Stromal cell of bone marrow (primary cell): ENCODE measurements around the gene MMEL1.
"Not testable (repeated sequence)": the region's sequence is repeated elsewhere in the genome, so short reads cannot be mapped to it uniquely, and the experiment has no call there.

Source experiments
- DNase-seq: peaks from one replicate; pipeline ENCODE4 v3.0.0-alpha.2; 2012; ENCODE audit warnings: low read depth

MMEL1 gene

DNA sequence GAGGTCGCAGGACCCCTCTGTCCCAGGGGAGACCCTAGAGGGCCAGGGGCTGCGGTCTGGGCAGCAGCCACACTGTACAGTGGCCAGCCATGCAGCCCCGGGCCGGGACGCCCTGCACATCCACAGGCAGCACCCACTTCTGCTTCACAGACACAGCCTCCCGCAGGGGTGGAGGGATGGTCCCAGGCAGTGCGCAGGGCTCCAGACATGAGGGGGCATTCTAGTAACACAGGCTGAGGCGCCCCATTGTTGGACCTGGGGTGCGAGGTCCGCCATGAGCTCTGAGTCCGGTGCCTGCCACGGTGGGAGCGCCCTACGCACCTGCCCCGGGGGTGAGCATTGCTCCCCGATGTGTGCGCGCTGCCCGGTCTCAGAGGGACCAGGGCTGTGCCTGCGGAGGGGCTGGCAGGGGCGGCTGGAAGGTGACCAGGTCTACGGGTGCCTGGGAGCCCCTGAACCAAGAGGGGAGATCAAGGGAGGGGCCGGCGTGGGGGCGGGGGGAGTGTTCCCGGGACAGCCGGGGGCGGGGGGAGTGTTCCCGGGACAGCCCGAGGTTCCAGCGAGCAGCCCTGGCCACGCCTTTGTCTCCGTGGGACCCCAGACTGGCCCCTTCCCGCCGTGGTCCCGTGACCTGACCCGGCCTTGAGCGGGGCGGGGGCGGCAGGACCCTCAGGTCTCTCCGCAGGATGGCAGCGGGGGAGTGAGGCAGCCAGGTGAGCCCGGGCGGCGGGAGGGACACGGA, 4.5 kb downstream of the MMEL1 start:
- DNase-seq, result no peak

DNA sequence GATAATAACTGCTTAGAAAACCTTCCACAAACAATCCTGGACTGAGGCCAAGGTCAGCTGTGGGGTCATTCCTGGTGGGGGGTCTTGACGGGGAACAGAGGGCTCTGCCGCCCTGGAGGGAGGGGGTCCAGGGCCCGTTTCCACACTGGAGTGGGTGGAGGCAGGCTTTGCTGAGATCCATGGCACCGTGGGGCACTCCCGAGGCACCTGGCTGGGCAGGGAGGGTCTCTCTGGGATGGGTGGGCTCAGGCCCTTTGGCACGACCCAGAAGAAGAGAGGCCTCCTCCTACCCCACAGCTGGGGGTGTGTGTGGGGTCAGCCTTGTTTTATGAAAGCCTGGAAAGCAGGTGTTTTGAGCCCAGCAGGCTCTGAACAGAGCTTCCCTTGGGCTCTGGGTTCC, 5.1 kb downstream of the MMEL1 start:
- no peak for DNase-seq

DNA sequence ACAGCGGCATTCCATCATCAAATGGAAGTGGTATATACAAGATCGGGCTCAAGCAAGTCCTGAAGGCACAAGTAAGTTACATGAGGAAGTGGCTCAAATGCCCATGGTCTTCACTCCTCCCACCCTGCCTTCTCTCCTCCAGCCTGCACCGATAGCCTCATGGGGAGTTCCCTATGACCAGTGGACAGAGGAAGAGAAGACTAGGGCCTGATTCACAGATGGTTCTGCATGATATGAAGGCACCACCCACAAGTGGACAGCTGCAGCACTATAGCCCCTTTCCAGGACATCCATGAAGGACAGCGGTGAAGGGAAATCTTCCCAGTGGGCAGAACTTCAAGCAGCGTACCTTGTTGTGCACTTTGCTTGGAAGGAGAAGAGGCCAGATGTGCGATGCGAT, 7.1 kb downstream of the MMEL1 start:
- DNase-seq, result not testable (repeated sequence)

DNA sequence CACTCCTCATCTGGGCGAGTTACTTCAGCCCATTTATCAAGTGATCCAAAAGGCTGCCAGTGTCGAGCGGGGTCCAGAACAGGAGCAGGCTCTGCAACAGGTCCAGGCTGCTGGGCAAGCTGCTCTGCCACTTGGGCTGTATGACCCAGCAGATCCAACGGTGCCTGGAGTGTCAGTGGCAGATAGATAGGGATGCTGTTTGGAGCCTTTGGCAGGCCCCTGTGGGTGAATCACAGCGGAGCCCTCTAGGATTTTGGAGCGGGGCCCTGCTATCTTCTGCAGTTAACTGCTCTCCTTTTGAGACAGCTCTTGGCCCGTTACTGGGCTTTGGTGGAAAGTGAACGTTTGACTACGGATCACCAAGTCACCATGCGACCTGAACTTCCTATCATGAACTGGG, 7.5 kb downstream of the MMEL1 start:
- DNase-seq, result no peak

DNA sequence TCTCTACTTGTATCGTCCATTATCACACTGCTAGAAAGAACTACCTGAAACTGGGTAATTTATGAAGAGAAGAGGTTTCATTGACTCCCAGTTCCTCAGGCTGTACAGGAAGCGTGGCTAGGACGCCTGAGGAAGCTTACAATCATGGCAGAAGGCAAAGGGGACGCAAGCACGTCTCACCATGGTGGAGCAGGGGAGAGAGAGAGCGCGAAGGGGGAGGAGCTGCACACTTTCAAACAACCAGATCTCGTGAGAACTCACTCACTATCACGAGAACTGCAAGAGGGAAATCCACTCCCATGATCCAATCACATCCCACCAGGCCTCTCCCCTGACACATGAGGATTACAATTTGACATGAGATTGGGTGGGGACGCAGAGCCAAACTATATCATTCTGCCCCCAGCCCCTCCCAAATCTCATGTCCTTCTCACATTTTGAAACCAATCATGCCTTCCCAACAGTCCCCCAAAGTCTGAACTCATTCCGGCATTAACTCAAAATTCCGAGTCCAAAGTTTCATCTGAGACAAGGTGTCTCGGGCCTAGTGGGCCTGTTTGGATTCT, 8.0 kb downstream of the MMEL1 start:
- no peak for DNase-seq

DNA sequence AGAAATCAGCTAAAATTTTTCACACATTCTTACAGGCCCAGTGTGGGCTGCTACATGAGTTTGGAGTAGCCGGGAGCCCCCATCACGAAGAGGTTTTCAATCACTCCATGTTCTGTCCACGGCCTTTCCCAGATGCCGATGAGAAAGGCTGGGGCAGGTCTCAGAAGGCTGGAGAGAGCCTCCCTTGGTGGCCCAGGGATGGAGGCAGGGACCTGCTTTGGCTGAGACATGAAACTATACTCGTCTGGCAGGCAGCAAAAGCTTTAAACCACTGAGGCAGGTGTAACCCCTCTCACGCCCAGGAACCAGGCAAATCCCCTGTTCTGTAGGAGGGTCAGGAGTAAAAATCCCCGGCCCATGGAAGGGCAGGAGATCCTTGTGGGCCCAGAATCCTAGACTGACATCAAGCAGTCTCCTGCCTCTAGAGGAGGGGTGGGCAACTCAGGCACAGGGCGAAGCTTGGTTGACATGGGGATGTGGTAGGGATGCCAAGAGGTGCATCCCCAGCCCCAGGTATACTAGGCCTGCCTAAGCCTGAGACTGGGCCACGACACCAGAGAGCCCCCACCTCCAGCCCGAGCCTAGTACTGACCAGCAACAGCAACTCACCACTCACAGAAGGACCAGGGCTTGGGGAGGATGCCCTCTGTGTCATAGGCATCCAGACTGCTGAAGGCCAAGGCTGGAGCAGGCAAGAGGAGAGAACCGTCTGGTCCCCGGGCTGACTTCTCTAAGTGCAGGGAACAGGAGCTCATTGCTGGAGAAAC, 9.1 kb downstream of the MMEL1 start:
- no peak for DNase-seq

DNA sequence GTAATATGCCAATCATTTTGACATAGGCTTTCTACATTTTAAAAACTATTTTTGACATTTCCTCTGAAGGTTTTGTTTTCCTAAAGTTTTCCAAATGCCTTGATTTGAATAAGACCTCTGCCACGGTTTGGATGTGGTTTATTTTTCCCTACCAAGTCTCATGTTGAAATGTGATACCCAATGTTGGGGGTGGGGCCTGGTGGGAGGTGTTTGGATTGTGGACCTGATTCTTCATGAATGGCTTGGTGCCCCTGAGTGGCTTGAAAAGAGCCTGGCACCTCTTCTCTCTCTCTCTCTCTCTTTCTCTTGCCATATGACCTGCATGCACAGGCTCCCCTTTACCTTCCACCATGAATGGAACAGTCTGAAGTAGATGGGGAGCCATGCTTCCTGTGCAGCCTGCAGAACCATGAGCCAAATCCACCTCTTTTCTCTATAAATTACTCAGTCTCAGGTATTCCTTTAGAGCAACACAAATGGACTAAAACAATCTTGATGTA, 14.8 kb downstream of the MMEL1 start:
- DNase-seq, result no peak

DNA sequence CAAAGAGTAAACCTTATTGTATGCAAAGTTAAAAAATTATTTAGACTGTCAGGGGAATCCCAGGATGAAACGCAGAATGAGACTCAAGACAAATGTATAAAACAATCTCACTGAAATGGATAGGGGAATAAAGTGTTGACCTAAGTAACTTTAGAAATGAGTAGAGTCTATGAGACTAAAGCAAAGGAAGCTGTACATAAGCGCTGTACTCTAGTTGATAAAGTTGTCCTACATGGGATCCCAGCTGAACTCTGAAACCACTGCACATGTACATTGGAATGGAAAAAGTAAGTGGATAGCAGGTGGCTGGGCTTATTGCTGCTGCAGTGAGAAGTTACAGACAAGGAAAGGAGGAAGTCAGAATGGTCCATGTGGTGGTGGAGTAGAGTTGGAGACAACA, 18.7 kb downstream of the MMEL1 start:
- no peak for DNase-seq

DNA sequence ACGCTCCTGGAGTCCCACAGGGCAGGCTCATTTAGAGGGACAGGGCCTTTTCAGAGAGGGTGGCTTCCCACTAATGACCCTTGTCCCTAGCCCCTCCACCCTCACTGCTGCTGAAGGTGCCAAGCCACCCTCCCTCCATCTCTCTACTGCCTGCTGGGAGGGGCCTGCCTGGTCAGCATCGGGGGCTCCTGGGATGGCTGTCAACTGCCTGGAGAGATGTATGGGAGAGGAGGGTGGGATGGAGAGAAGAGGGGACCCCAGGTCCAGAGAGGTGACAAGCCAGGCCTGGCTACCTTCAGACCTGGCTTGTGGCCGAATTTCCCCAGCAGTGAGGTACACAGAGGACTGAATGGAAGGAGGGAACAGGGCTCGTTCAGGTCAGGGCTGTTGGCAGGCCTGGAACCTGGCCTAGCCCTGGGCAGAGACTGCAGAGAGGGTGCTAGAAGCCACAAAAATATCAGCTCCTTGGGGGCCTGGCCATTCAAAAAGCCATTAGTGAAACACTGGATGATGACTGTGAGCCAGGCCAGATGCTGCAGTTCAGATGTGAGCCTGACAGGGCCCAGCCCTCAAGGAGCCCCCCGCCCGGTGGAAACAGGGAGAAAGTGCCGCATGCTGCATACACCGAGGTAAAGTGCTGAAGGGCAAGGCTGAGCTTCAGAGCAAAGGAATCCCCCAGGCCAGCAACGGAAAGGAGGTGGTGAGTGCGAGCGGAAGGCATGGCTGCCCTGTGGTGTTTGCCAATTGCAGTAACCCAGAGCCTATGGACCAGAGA, 20.0 kb downstream of the MMEL1 start:
- DNase-seq, result no peak

DNA sequence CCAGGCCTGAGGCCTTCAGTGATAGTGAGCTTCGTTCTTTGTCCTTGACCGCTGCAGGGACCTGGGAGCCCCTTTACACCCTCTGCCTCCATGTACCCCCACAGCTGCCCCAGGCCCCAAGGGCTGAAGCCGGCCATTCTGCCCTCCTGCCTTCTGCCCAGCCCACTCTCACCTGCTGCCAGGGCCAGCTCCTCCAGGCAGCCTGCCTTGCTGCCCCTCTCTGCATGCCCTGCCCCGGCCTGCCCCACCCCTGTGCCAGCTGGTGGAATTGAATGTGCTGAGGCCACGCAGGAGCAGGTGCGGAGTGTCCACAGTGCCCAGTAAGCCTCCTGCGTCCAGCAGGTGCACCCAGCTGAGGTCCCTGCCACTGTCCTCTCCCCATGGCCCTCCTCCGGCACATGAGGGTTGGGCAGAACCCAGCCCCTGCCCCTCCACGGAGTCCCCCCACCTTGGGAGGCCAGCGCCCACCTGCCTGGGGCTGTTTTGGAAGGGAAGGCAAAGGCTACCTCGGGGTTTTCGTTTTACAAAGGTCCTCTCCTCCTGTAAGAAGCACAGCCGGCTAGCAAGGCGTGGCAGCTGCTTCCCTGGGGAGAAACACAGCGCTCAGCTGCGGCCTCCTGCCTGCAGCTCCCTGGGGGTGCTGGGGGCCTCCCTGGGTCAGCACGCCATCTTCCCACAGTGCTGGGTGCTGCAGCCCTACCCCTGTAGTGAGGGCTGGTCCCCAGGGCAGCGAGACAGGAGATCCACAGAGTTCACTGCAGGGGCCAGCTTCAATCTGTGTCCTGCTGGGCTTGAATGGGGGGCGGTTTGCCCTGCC, 21.0 kb downstream of the MMEL1 start:
- no peak for DNase-seq

DNA sequence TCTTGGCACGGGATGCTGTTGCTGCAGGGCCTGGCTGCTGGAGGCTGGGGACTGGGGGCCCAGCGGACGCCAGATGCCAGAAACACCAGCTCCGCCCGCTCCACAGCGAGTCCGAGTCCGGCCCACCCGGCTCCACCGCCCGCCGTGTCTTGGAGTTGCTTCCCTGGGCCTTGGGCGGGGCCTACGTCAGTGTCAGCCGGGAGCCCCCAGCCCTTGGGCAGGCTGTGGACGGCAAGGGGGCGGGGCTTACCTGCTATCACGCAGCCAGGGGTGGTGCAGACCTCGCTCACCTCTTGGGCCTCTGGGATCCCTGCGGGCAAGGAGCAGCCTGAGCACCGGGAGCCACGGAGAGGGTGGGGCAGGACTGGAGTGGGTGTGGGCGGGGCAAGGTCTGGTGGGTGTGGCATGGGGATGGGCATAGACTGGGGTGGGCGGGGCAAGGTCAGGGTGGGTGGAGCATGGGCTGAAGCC, 21.8 kb downstream of the MMEL1 start:
- DNase-seq, result no peak

DNA sequence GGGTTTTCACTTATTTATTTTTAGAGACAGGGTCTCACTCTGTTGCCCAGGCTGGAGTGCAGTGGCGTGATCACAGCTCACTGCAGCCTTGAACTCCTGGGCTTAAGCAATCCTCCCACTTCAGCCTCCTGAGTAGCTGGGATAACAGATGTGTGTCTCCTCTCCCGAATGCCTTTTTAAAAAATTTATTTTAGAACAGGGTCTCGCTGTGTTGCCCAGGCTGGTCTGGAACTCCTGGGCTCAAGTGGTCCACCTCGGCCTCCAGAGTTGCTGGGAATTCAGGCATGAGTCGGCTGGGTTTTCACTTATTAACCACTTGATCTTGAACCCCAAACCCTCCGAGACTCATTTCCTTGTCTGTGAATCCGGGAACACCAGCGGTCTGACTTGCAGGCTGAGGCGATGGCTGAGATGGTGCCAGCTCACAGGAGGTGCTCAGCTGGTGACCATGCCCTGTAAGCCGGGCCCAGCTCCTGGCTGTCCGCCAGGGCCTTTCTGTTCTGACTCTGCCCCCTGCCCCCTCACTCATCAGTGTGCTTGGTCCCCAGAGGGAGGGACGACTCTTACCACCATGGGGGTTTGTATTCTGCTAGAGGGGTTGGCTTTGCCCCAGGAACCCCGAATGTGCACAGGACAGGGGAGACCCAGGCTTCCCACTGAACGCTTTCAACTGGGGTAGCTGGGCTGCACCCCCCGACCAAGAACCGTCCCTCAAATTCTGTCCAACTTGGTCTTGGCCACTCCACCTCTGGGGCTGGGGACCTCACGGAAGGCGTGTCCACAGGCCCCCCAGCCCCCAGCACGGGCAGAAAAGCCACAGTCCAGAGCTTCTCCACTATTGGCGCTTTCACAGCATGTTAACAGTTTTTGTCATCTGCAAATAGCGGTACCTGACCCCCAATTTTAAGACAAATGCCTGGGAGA, 22.5 kb downstream of the MMEL1 start:
- DNase-seq, result no peak

DNA sequence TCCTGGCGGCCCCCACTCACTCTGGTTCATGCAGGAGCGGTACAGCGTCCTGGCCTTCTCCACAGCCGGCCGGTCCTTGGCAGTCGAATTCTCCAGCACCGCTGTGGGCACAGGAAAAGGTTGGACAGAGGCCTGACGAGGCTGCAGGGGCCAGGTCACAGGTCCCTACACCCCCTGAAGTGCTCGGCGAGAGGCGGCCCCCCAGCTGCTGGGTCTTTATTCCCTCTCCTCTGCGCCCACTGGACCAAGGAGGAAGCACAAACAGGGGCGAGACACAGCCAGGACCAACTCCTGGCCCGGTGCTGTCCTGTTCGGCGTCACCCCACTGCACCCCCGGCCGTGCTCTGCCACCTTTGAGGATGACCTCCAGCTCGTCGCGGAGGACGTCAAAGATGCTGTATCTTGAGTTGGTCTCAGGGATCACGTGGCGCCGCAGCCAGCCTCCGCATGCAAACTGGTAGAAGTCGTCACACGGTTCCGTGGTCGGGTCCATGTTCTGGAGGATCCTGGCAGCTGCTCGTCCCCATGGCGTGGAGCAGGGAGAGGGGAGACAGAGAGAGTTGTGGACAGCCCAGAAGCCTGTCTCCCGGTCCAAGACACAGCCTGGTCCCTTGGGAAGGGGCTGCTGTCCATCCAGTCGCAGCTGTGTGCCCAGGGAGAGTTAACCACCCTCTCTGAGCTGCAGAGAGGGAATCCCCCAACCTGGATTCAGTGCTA, 23.3 kb downstream of the MMEL1 start:
- DNase-seq, result no peak

DNA sequence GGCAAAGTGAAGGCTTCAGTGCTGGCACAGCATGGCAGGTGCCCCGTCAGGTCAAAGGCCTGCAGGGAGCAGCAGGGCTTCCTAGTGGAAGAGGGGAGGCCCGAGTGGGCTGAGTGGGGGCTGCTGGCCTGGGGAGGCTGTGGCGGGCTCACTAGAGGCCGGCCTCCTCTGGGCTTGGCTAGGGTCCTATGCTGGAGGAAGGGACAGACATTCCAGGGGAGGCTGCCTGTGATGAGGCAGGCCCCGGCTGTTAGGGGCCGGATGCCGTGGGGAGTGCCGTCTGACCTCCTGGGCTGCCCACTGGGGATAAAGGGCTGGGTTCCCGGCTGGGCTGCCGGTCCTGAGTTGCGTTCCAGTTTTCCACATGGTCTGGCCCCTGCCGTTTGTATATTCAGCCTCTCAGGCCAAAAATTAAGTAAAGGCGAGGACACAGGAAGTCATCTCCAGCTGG, 25.1 kb downstream of the MMEL1 start:
- no peak for DNase-seq

DNA sequence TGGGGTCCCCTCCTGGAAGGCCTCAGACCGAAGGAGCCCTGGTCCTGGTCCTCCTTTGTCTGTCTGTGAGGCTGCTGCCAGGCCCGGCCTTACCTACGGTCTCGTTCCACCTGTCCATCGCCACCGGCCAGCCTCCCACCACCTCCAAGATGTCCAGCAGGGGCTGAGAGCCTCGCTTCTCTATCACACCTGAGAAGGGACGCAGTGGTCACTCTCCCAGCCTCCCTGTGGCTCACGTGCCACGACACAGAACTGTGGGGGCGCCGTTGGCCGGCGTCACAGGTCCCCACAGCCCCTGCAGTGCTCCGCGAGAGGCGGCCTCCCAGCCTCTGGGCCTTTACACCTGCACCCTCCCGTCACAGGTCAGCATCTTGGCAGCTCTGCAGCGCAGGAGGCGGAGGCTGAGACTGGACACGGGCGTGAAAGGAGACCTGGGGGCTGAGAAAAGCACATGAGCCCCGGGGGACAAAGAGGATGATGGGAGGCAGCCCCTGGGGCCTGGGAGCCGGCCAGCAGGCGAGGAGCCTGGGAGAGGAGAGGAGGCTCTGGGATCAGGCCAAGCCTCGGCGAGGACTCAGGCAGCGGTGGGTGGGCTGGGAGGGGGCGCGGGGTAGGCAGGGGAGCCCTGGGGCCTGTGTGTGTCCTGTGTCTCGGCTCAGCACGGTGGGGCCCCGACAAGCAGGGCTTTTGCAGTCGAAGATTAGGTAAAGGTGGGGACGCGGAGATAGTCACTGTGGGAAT, 25.8 kb downstream of the MMEL1 start:
- no peak for DNase-seq

DNA sequence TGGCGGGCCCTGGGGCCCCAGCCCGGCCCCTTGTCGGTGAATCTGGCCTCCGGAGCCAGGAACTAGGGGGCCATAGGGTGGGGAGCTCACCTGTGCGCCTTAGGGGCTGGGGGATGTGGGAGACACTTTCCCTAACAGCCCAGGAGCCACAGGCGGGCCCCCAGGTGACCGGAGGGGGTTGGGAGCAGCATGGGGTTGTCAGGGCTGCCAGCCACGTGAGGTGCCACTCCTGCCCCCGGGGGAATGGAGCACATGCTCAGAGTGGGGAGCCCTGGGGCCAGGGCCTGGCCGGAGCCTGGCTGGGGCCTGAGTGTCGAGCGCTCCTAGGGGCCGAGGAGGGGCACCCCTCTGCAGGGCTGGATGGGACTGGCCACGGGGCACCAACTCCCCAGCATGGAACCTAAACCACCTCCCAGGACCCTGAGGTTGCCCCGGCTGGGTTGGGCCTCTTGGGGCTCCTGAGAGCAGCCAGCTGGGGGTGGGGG, 26.4 kb downstream of the MMEL1 start:
- DNase-seq, result no peak

DNA sequence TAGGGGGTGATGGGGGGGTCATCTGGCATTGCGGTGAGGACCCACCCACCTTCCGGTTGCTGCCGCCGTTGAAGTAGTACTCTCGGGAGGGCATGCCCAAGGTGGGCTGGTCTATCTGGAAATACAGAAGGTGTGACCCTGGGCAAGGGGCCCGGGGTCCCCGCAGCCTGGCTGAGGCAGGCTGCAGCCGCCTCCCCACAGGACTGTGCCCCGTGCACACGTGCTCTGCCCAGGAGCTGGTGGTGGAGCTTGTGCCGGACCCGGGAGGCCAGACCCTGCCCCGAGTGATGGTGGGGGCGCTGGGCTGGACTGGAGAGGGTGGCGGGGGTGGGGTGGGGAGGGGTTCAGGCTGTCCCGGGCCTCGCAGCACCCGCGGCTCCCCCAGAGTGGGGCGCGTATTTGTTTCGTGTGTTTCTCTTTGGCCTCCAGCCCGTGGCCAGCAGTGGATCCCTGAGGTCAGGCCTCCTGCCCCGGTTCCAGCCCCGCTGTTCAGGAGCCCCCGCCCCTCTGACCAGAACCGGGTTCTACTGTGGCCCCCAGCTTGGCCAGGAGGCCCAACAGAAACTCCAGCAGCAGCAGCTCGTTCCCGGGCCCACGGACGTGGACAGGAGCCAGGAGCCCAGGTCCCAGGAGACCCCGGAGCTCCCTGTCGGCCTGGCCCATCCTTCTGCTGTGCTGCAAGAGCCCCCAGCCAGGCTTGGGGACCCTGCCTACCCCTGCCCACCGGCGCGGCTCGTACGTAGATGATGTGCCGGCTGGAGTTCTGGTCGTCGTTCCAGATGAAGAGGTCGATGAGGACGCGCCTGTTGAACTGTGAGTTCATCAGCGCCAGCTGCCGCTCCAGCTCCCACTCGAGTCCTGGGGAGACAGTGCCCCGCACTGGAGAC, 27.1 kb downstream of the MMEL1 start:
- DNase-seq, result no peak
